HG02798 (cell line): ENCODE measurements around the gene BRINP3.
"Not testable (repeated sequence)": the region's sequence is repeated elsewhere in the genome, so short reads cannot be mapped to it uniquely, and the experiment has no call there.

Source experiments
- ATAC-seq: cut with Tn5 transposase; IDR thresholded peaks from one replicate; pipeline ENCODE4 v1.9.1; 2021; ENCODE audit warnings: mild to moderate bottlenecking; ENCODE audit not compliant: unreplicated experiment, poor library complexity

Gene BRINP3

GRCh38 chr1:190138266-190138665 is 339.4 kb downstream of the BRINP3 start:
- no peak for ATAC-seq

- no peak for ATAC-seq
These were observed 348.3 kb downstream of the BRINP3 start for GRCh38 chr1:190129366-190129765.

- no peak for ATAC-seq
These were observed 350.9 kb downstream of the BRINP3 start for GRCh38 chr1:190126728-190127127.

GRCh38 chr1:190124068-190124467 is 353.6 kb downstream of the BRINP3 start:
- no peak for ATAC-seq

GRCh38 chr1:190120564-190120963 is 357.1 kb downstream of the BRINP3 start:
- ATAC-seq: not testable (repeated sequence)

GRCh38 chr1:190119683-190120082 is 358.0 kb downstream of the BRINP3 start:
- ATAC-seq: no peak

GRCh38 chr1:190116921-190117320 is 360.7 kb downstream of the BRINP3 start:
- no peak for ATAC-seq

- no peak for ATAC-seq
These were observed 372.7 kb downstream of the BRINP3 start for GRCh38 chr1:190104961-190105360.

GRCh38 chr1:190102757-190103326 is 374.8 kb downstream of the BRINP3 start:
- no peak for ATAC-seq

GRCh38 chr1:190101756-190102155 is 375.9 kb downstream of the BRINP3 start:
- ATAC-seq: no peak

- no peak for ATAC-seq
These were observed 378.9 kb downstream of the BRINP3 start for GRCh38 chr1:190098756-190099155.

- no peak for ATAC-seq
These were observed 379.6 kb downstream of the BRINP3 start for GRCh38 chr1:190098107-190098506.

- ATAC-seq: no peak
These were observed 382.1 kb downstream of the BRINP3 start for GRCh38 chr1:190095596-190095995.

- peak; percentile 71 for ATAC-seq
These were observed 393.1 kb downstream of the BRINP3 start for GRCh38 chr1:190084552-190084951.

GRCh38 chr1:190068304-190068703 is 409.4 kb downstream of the BRINP3 start:
- ATAC-seq: no peak

GRCh38 chr1:190067592-190067991 is 410.1 kb downstream of the BRINP3 start:
- peak; percentile 57 for ATAC-seq

- no peak for ATAC-seq
These were observed 411.7 kb downstream of the BRINP3 start for GRCh38 chr1:190066011-190066410.

- no peak for ATAC-seq
These were observed 428.4 kb downstream of the BRINP3 start for GRCh38 chr1:190049314-190049713.
